Stimulated activated CD4-positive, alpha-beta T cell treated with anti-CD3 and anti-CD28 coated beads, Interleukin-2, amount 100 ng/mL, for 4 hours (primary cell): ENCODE measurements around the gene LYSET.
"Not testable (repeated sequence)": the region's sequence is repeated elsewhere in the genome, so short reads cannot be mapped to it uniquely, and the experiment has no call there.

ENCODE experiments used
- DNase-seq: peaks from one replicate; pipeline ENCODE4 v3.0.0-alpha.2; 2020; ENCODE audit warnings: low read depth

LYSET gene, protein sequence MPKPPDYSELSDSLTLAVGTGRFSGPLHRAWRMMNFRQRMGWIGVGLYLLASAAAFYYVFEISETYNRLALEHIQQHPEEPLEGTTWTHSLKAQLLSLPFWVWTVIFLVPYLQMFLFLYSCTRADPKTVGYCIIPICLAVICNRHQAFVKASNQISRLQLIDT

DNA sequence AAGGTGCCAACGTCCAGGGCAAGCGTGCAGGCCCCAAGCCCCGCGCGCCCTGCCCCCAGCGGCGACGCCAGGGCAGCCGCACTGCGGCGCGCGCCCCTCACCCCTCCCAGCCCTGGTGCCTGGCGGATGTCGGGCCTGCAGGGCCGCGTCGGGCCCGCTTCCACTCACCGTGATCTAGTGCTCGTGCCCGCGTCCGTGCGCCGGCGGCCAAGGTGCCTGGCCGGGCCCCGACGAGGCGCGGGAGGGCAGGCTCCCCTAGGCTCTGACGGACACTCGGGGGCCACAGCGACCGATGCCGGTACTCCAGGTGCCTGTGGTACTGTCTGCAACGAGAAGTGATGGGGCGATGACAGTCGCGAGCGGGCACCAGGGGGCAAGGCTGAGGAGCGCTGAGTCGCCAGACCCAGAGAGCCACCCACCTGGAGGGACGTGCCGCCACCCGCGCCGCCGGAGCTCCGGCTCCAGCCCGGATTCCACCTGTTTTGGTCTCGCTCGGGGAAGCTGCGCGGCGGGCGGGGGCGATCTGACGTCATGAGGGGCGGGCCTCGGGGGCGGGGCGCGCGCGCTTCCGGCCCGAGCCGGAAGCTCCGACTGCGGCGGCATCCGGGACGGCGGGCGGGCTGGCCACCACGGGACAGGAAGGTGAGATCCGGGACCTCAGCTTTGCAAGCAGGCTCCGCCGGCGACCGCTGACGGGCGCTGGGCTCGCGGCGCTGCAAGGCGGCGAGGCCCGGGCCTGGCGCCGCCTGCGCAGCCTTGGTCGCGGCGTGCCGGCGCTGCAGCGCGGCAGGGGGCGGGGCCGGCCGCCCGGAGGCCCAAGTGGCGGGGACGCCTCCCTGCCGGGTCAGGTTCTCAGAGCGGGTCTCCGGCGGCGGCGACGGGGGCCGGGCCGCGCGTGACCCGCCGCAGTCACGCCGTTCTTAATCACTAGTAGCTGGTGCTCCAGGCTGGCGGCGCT, at the start of gene LYSET, which contains the start of gene MOAP1:
LYSET (plus strand) TSS at position 927 of the 958 bp plus-strand sequence. CDS start 89 bp downstream, outside the sequence.
MOAP1 (minus strand) TSS at position 507 of the 958 bp plus-strand sequence. CDS start 655 bp downstream, outside the sequence.
- DNase-seq = peak; percentile 77

DNA sequence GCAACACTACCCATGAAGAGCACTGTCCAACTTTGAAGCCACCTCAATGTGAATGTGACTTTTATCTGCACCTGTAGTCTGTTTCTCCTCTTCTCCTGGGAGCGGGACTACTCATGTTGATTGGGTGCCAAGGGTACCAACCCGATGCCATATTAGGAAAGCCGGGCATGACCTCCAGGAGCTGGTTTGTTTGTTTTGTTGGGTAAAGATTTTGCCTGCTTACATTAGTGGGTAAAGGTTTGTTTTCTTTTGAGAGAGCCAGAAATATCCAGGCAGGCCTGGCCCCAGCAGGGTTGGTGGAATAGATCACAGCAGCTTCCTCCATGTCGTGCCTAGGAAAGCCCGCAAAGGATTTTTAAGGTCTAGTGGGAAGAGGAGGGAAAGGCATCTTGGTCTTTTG, 49.7 kb upstream of the LYSET start:
- DNase-seq = no peak

DNA sequence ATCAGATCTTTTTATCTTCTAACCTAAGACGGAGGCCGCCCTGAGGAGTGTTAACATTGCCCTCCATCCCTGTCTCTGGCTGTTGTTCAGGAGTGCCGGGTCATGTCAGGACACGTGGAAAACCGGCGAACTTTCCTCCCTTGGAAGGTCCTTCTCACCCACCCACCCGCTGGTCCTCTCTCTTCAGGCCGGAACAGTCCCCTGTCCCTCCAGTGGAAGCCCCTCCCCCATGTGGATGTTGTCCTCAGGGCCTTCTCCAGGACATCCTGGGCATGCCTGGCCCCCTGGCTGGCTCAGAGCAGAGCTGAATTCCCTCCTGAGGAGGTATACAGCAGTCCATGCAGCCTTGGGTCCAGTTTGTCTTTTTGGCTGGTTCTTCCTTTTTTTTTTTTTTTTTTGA, 49.1 kb upstream of the LYSET start:
- no peak for DNase-seq

DNA sequence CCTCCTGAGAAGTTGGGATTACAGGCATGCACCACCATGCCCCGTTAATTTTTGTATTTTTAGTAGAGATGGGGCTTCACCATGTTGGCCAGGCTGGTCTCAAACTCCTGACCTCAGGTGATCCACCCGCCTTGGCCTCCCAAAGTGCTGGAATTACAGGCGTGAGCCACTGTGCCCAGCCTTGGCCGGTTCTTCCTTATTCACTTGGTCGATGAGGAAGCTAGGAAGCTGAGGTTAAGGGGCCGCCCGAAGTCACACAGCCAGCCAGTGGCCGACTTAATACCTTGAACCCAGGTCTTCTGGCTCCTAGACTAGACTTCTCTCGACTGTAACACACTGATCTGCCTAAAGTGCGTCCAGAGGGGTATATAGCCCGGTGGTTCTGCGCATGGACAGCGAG, 48.6 kb upstream of the LYSET start:
- not testable (repeated sequence) for DNase-seq

DNA sequence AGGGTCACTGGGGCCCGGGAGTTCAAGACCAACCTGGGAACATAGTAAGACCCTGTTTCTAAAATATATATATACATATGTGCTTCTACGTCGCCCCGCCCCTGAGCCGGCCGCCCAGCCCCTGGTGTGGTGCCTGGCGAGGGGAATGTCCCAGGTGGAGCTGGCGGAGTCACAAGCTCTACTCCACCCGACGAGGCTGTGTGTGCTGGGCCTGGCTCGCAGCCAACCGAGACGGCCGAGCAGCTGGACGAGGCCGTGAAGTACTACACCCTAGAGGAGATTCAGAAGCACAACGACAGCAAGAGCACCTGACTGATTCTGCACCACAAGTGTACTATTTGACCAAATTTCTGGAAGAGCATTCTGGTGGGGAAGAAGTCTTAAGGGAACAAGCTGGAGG, 47.3 kb upstream of the LYSET start:
- DNase-seq = no peak

DNA sequence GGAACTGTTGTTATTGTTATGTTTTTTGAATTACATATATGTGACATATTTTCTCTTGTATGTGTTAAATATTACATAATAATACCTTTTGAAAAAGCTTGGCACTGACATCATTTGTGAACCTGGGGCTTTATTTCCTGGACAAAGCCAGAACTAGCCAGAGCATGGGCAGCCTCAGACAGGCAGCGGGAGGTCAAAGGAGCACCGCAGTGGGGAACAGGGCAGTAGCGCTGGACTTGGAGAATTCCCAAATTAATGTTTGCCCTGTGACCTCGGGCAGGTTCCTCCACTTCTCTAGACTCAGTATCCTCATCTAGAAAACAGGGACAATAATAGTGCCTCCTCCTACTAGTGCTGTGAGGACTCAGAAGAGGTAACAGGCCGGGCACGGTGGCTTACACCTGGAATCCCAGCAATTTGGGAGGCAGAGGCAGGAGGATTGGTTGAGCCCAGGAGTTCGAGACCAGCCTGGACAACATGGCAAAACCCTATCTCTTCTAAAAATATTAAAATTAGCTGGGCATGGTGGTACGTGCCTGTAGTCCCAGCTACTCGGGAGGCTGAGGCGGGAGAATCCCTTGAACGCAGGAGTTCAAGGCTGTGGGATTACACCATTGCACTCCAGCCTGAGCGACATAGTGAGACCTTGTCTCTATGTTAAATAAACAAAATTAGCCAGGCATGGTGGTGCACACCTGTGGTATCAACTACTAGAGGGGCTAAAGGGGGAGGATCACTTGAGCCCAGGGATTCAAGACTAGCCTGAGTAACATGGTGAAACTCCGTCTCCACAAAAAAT, 42.1 kb upstream of the LYSET start:
- no peak for DNase-seq

DNA sequence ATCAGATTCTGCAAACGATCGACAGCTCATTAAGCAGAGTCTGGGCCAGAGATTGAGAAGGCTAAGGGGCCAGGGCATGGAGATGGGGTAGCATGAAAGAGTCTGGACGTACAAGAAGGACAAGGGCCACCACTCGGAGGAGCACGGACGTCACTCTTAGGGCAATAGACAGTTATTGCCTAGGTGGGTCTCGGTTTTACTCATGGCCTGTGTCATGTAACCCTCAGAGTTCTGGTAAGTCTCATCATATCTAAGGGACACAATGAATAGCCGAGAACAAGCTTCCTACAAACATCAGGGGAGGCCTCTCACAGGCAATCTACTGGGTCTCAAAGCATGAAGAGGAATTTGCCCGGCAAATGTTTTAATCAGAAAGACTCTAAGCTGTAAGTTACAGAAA, 39.0 kb upstream of the LYSET start:
- no peak for DNase-seq

DNA sequence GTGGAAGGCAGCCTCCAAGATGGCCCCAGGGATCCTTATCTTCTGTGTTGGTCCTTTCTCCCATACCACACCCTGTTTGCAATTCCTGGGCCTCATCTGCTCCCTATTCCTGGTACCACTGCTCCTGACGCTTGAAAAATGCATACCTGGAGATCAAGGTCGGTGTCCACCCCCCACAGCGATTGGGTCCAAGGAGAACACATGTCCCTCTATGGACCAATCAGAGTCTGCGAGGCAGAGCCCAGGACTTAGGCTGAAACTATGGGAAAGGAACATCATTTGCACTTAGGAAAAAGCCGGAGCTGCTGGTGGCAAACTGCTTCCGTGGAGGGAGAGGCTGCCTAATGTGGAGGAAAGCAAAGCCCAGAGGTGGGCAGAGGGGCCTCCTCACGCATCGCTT, 36.1 kb upstream of the LYSET start:
- no peak for DNase-seq

DNA sequence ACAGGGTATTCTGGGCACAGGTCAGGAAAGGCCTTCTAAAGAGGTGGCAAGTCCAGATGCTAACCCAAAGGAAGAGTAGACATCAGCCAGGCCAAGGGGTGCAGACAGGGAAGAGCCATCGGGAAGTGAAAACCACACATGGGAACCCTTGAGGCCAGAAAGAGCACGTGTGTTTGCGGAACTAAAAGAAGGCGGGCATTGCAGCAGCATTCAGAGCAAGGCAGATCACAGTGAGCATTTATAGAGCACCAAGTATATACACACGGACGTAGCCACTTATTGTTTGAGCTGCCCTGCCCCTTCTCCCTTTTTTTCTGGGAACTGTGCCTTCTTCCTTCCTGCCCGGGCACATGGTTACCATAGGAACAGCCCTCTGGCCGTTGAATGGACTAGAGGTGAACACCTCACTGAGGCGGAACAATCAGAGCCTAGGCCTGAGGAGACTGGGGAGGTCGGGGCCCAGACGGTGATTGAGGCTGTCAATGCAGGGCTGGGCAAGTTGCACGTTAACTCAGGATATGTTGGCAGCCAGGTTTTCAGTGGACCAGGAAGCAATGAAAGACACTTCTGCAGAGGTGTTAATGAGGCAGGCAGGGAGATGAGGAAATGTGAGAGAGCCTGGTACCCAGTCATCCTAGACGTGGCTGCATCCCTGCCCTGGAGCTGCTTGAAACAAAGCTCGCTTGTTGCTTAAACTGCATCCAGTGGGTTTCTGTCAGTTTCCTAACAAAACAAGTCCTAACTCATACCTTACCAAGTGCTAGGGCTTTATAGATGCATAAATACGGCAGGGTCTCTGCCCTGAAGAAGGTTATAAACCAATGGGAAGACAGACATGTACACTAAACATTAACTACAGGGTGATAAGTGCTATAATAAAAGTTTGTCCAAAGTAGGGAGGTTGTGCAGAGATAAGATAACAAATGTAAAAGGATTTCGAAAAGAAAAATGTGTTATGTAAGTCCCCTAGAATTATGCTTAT, 34.6 kb upstream of the LYSET start:
- DNase-seq = no peak

DNA sequence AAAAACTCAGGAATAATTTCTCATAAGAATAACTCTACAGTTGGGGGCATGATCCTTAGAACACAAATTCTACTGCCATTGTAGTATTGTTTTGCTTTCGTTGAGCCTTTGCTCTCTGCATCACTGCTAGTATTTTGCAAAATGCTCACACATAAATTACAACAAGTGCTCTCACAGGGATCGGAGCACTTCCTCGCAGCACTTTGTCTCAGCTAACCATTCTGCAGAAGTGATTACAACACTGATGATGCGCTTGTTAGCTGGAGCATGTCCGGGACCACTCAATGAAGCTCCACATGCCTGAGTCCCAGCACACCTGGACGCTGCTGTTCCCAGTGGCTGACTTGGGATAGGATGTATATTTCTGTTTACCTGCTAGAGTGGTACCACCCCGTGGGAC, 32.0 kb upstream of the LYSET start:
- no peak for DNase-seq

DNA sequence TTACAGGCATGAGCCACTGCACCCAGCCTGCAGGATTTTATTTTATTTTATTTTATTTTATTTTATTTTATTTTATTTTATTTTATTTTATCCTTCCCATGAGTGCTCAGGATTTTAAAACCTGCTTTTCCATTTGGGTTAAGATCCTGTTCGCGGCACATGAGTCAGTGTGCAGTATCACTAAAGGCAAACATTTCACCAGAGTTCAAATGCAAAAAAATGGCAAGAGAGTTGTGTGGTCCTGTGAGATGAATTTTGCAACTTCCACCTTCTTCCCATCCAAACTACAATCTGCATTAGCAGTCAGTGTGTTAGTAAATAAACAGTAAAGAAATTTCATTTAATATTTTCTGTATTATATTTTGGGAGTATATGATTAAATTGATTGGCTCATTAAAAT, 29.4 kb upstream of the LYSET start:
- no peak for DNase-seq

DNA sequence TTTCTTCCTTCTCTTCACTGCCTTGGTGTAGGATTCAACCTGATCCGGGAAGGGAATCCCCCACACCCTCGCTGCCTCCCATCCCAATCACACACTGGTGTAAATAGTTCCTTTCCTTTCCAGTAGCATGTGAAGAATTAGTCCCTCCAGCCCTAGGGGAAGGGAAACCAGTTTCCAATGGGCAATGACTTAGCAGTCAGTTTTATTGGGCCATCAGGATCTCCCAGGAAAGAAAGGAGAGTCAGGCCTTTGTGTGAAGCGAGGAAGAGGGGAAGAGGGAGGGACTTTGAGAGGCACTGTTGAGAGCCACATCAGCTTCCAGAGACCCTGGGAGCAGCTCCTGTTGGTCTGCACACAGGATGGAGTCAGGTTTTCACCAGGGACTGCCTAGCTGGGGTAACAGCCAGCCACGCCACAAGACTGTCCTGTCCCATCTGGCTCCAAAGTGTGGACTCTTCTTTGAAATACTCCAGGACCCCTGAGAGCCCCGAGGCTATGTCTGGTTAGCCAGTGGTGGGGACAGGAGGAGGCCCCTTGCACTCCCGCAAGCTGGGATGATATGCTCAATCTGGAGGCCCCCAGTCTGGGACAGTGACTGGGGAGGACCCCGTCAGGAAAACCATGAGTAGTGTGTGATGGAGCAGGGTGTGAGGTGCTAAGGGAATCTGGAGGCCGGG, 28.3 kb upstream of the LYSET start:
- no peak for DNase-seq

DNA sequence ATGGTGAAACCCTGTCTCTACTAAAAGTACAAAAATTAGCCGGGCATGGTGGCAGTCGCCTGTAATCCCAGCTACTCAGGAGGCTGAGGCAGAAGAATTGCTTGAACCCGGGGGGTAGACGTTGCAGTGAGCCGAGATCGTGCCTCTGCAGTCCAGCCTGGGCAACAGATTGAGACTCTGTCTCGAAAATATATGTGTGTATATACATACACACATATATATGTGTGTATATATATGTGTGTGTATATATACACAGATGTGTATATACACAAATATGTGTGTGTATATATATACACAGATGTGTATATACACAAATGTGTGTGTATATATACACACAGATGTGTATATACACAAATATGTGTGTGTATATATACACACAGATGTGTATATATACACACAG, 26.8 kb upstream of the LYSET start:
- DNase-seq = not testable (repeated sequence)

DNA sequence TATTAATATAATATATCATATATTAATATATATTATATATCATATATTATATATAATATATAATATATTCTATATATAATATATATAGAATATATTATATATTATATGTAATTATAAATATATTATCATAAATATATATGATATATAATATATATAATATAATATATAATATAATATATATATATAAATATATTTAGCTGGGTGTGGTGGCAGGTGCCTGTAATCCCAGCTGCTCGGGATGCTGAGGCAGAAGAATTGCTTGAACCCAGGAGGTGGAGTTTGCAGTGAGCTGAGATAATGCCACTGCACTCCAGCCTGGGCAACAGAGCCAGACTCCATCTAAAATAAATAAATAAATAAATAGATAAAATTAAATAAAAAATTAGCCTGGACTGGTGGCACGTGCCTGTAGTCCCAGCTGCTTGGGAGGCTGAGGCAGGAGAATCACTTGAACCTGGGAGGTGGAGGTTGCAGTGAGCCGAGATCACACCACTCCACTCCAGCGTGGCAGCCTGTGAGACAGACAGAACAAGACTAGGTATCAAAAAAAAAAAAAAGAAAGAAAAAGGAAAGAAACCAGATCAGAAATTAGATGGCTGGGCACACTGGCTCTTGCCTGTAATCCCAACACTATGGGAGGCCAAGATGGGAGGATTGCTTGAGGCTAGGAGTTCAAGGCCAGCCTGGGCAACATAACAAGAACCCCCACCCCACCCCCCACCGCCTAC, 25.3 kb upstream of the LYSET start:
- DNase-seq = not testable (repeated sequence)

DNA sequence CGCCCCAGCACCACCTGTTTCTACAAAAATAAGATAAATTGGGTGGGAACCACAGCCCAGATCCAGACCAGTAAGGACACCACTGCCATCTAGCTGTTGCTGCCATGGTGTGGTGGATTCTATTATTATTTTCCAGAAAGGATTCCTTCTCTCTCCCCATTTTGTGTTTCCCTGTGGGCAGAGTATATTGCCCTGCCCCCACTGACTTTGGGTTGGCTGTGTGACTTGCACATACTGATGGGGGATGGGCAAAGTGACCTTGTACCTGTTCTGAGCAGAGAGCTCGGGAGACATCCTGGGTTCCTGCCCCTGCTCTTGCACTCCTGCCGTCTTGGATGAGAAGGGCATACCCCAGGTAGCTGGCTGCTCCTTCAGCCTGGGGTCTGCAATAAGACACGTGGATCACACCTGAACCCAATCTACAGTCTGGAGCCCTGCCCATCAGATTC, 24.7 kb upstream of the LYSET start:
- DNase-seq = no peak

DNA sequence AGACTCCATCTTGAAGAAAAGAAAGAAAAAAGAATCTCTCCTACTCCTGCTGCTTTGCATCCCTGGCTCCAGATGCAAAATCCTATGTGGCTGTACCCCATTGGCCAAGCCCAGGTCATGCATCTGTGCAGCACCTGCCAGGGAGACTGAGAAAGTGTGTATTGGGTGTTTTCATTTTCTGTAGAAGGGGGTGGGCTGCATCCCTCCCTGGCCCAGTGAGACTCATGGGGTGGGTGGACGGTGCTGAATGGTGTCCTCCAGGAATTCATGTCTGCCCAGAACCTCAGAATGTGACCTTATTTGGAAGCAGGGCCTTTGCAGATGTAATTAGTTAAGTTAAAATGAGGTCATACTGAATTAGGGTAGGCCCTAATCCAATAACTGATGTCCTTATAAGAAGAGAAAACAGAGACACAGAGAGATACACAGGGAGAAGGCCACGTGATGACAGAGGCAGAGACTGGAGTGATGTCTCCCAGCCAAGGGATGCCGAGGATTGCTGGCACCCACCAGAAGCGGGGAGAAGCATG, 23.6 kb upstream of the LYSET start:
- DNase-seq = no peak

DNA sequence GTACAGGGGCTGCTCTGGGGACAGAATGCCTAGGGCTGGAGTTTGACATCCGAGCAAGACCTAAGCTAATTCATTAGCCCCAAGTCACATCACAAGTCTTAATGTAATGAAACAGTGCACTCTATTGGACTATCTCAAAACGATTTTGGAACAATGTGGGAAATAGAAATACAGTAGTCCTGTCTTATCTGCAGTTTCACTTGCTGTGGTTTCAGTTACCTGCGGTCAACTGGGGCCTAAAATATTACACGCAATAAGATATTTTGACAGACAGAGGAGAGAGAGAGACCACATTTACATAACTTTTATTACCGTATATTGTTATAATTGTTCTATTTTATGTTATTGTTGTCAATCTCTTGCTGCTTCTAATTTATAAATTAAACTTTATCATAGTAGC, 21.6 kb upstream of the LYSET start:
- DNase-seq = no peak

DNA sequence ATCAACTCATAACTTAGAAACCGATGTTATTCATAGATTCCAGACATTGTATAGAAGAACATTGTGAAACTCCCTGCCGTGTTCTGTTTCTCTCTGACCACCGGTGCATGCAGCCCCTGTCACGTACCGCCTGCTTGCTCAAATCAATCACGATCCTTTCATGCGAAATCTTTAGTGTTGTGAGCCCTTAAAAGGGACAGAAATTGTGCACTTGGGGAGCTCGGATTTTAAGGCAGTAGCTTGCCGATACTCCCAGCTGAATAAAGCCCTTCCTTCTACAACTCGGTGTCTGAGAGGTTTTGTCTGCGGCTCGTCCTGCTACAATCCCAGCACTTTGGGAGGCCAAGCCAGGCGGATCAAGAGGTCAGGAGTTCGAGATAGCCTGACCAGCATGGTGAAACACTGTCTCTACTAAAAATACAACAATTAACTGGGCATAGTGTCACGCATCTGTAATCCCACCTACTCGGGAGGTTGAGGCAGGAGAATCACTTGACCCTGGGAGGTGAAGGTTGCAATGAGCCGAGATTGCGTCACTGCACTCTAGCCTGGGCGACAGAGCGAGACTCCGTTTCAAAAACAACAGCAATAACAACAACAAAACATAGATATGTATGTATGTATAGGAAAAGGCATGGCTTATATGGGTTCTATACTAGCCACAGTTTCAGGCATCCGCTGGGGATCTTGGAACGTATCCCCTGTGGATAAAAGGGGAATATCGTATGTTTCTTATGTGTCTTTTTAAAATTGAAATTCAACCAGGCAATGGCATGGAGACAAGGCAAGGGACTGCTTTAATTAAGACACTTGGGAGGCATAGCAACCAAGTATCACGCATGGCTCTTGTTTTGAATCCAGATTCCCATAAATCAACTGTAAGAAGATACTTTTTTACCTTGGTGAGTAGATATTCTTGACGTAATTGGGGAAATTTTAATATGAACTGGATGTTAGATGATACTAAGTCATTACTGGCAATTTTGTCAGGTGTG, 19.5 kb upstream of the LYSET start:
- not testable (repeated sequence) for DNase-seq
